Measurements from ENCODE around the gene RGL4.

Gene RGL4

GRCh38 chr22:23744001-23744400 is 53.2 kb downstream of the RGL4 start:
- no peak for TF ChIP-seq CTCF (IDR thresholded peaks at IDR 0.05; ENCODE audit: control insufficient read depth, insufficient read depth, low read depth, low read length, missing control alignments)
- no peak overlapping the region for H3K4me3 ChIP-seq (ENCODE audit: control insufficient read depth, low read depth, low read length)
- no peak for DNase-seq (ENCODE audit: low read depth)

- no peak for DNase-seq (ENCODE audit: low read depth)
- H3K4me3 ChIP-seq (ENCODE audit: control insufficient read depth, low read depth, low read length), result no peak overlapping the region
- no peak for TF ChIP-seq CTCF (IDR thresholded peaks at IDR 0.05; ENCODE audit: control insufficient read depth, insufficient read depth, low read depth, low read length, missing control alignments)
Measured at GRCh38 chr22:23744485-23744884, 53.7 kb downstream of the RGL4 start.

- DNase-seq (ENCODE audit: low read depth), result no peak
- H3K4me3 ChIP-seq (ENCODE audit: control insufficient read depth, low read depth, low read length), result no peak overlapping the region
- no peak for TF ChIP-seq CTCF (IDR thresholded peaks at IDR 0.05; ENCODE audit: control insufficient read depth, insufficient read depth, low read depth, low read length, missing control alignments)
Measured at GRCh38 chr22:23745791-23746190, 55.0 kb downstream of the RGL4 start.

All from AG09309 (cell line).